OCI-LY1 (cell line): ENCODE data around the gene DNAJC8.

Experiments used
- CTCF ChIP-seq: fragments of 200-600 bp; sonication (generic), shearing (Covaris generic); IDR thresholded peaks from 2 replicates; pipeline ENCODE4 v1.5.1; 2017; ENCODE audit warnings: mild to moderate bottlenecking, antibody characterized with exemption, low read length, moderate library complexity, mixed read lengths
- EZH2 ChIP-seq: fragments of 200-600 bp; sonication (generic), shearing (Covaris generic); IDR thresholded peaks from 2 replicates; pipeline ENCODE4 v1.8.0; 2017; ENCODE audit warnings: borderline replicate concordance, mixed run types, mild to moderate bottlenecking, antibody characterized with exemption, low read length, moderate library complexity, mixed read lengths

GRCh38 chr1:28273216-28273860 lies 40.5 kb upstream of the DNAJC8 start:
- TF ChIP-seq CTCF (no peak), EZH2 (no peak)
